HepG2 (cell line): ENCODE measurements around the gene TIMM13. TPM values are rescaled to one million over a fixed set of nuclear protein-coding genes. Genes with fewer than 3 reads are reported as not detected.

Source experiments
- ATF1 ChIP-seq: IDR thresholded peaks from 2 replicates; pipeline ENCODE4 v1.6.1; 2016; ENCODE audit warnings: mild to moderate bottlenecking, control low read depth
- BHLHE40 ChIP-seq: IDR thresholded peaks from 2 replicates; pipeline ENCODE4 v1.6.1; 2011; ENCODE audit warnings: low read length, improper control_type of control experiment
- HES4 ChIP-seq: sonication (generic); formaldehyde crosslinking; IDR thresholded peaks from 2 replicates; pipeline ENCODE4 v1.9.0; 2021; ENCODE audit warnings: mild to moderate bottlenecking, missing genetic modification reagents, borderline replicate concordance
- IRF1 ChIP-seq: sonication (generic); formaldehyde crosslinking; IDR thresholded peaks from 2 replicates; pipeline ENCODE4 v1.4.0; 2020; ENCODE audit warnings: low read depth, mild to moderate bottlenecking, missing genetic modification reagents
- JUN ChIP-seq: sonication (generic); formaldehyde crosslinking; IDR thresholded peaks from 2 replicates; pipeline ENCODE4 v1.4.0; 2020; ENCODE audit warnings: mild to moderate bottlenecking, missing genetic modification reagents
- KLF13 ChIP-seq: sonication (generic); formaldehyde crosslinking; IDR thresholded peaks from 2 replicates; pipeline ENCODE4 v1.4.0; 2020; ENCODE audit warnings: mild to moderate bottlenecking, missing genetic modification reagents
- MLLT10 ChIP-seq: sonication (generic); formaldehyde crosslinking; IDR thresholded peaks from 2 replicates; pipeline ENCODE4 v1.4.0; 2020; ENCODE audit warnings: missing genetic modification reagents
- PHF21A ChIP-seq: sonication (generic); formaldehyde crosslinking; IDR thresholded peaks from 2 replicates; pipeline ENCODE4 v1.5.0; 2020; ENCODE audit warnings: mild to moderate bottlenecking, missing genetic modification reagents
- PHF5A ChIP-seq: IDR thresholded peaks from one replicate; pipeline ENCODE4 v1.6.1; 2018; ENCODE audit warnings: low read depth, missing genetic modification reagents; ENCODE audit not compliant: unreplicated experiment
- PLRG1 ChIP-seq: fragments of 450-650 bp; conservative IDR thresholded peaks from 2 replicates; pipeline ENCODE4 v1.6.1; 2016
- PRPF4 ChIP-seq: fragments of 200-400 bp; formaldehyde crosslinking; IDR thresholded peaks from 2 replicates; pipeline ENCODE4 v1.6.1; 2016; ENCODE audit warnings: low read length, low read depth; ENCODE audit not compliant: poor library complexity, severe bottlenecking
- RAD21 ChIP-seq: fragments of 450-650 bp; formaldehyde crosslinking; IDR thresholded peaks from 2 replicates; pipeline ENCODE4 v1.5.0; 2020; ENCODE audit warnings: mild to moderate bottlenecking
- RBFOX2 ChIP-seq: fragments of 200-400 bp; formaldehyde crosslinking; IDR thresholded peaks from 2 replicates; pipeline ENCODE4 v1.6.1; 2017; ENCODE audit warnings: low read depth, mild to moderate bottlenecking, low read length
- RFX3 ChIP-seq: IDR thresholded peaks from 2 replicates; pipeline ENCODE4 v1.6.1; 2016; ENCODE audit warnings: missing biosample characterization, missing genetic modification reagents
- RFXAP ChIP-seq: sonication (generic); formaldehyde crosslinking; IDR thresholded peaks from 2 replicates; pipeline ENCODE4 v1.4.0; 2020; ENCODE audit warnings: missing genetic modification reagents, borderline replicate concordance
- SKI ChIP-seq: fragments of 450-650 bp; IDR thresholded peaks from one replicate; pipeline ENCODE4 v1.6.1; 2018; ENCODE audit warnings: mild to moderate bottlenecking; ENCODE audit not compliant: partially characterized antibody
- SMARCE1 ChIP-seq: fragments of 450-650 bp; IDR thresholded peaks from 2 replicates; pipeline ENCODE4 v1.6.1; 2017; ENCODE audit warnings: borderline replicate concordance
- SMYD3 ChIP-seq: sonication (generic); formaldehyde crosslinking; IDR thresholded peaks from 2 replicates; pipeline ENCODE4 v1.8.1; 2023; ENCODE audit warnings: mild to moderate bottlenecking, missing genetic modification reagents
- TP53 ChIP-seq: sonication (generic); formaldehyde crosslinking; conservative IDR thresholded peaks from 2 replicates; pipeline ENCODE4 v1.4.0; 2020; ENCODE audit warnings: missing genetic modification reagents
- ZNF451 ChIP-seq: sonication (generic); formaldehyde crosslinking; IDR thresholded peaks from 2 replicates; pipeline ENCODE4 v1.5.0; 2020; ENCODE audit warnings: mild to moderate bottlenecking, missing genetic modification reagents
- ZNF614 ChIP-seq: IDR thresholded peaks from 2 replicates; pipeline ENCODE4 v1.6.1; 2018; ENCODE audit warnings: missing biosample characterization, missing genetic modification reagents, inconsistent platforms, borderline replicate concordance
- ZNF792 ChIP-seq: IDR thresholded peaks from 2 replicates; pipeline ENCODE4 v1.6.1; 2016
- polyA plus RNA-seq, 8 experiments: library from polyadenylated mRNA; depleted of rRNA in 3 of 8; stranded (reverse) in 7 of 8; unstranded in 1 of 8; fragments of >200 nt; fragmentation: Illumina TruSeq in 4 of 8; extraction: Trizol in 4 of 8; gene quantifications; 2 replicates each; pipeline versions ENCODE4 v1.2.1 to v1.2.3, GENCODE V29; 2011 to 2016; ENCODE audit warnings: low read depth in 4 of 8, missing spikeins in 1 of 8, mixed read lengths in 1 of 8; ENCODE audit not compliant: insufficient read depth in 1 of 8
- total RNA-seq, 5 experiments: library from RNA; depleted of rRNA; stranded (reverse); fragments of >200 nt; fragmentation: Illumina TruSeq; extraction: Trizol; gene quantifications; 2 replicates each; pipeline ENCODE4 v1.2.3, GENCODE V29; 2016; ENCODE audit warnings: low read depth in 1 of 5
- TF ChIP-seq, protein P1 (sequence below): sonication (generic); formaldehyde crosslinking; IDR thresholded peaks from 2 replicates; pipeline ENCODE4 v1.5.1; 2020; ENCODE audit warnings: mild to moderate bottlenecking, missing genetic modification reagents, moderate library complexity
- TF ChIP-seq, protein P2 (sequence below): sonication (generic); formaldehyde crosslinking; IDR thresholded peaks from 2 replicates; pipeline ENCODE4 v1.4.0; 2020; ENCODE audit warnings: missing genetic modification reagents, borderline replicate concordance

The TIMM13 gene
- total and polyA plus RNA-seq, 2 of the 13 experiments (the other 11 are each of a cell fraction or from before 2014, with no cell fraction given) = 48.4 to 108 TPM

DNA sequence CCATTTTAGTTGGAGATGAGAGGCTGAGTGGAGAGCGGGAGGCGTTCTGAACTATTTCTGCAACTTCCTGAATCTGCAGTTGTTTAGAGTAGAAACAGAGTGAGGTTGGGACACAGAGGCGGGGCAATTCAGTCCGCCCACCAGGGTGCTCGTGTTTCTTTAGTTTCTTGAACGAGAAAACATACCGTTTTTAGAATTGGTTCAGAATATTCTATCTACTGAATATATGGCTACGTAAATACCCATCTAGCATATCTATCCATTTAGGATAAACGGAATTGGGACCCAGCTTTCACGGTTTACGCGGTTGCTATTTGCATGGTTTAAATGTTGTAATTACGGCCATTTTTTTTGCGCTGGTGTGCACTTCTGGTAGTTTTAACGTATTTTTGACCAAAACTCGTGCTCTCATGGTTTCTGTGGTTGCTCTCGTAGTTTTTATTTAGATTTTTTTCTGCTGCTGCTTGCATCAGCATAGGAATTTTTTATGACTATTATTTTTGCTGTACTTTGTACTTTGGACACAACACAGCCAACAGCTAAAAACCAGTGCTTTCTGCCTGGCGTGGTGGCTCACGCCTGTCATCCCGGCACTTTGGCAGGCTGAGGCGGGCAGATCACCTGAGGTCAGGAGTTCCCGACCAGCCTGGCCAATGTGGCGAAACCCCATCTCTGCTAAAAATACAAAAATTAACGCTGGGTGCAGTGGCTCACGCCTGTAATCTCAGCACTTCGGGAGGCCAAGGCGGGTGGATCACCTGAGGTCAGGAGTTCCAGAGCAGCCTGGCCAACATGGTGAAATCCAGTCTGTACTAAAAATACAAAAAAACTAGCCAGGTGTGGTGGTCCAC lies 32.7 kb downstream of the TIMM13 start (continued):
- TF ChIP-seq, protein P1, sequence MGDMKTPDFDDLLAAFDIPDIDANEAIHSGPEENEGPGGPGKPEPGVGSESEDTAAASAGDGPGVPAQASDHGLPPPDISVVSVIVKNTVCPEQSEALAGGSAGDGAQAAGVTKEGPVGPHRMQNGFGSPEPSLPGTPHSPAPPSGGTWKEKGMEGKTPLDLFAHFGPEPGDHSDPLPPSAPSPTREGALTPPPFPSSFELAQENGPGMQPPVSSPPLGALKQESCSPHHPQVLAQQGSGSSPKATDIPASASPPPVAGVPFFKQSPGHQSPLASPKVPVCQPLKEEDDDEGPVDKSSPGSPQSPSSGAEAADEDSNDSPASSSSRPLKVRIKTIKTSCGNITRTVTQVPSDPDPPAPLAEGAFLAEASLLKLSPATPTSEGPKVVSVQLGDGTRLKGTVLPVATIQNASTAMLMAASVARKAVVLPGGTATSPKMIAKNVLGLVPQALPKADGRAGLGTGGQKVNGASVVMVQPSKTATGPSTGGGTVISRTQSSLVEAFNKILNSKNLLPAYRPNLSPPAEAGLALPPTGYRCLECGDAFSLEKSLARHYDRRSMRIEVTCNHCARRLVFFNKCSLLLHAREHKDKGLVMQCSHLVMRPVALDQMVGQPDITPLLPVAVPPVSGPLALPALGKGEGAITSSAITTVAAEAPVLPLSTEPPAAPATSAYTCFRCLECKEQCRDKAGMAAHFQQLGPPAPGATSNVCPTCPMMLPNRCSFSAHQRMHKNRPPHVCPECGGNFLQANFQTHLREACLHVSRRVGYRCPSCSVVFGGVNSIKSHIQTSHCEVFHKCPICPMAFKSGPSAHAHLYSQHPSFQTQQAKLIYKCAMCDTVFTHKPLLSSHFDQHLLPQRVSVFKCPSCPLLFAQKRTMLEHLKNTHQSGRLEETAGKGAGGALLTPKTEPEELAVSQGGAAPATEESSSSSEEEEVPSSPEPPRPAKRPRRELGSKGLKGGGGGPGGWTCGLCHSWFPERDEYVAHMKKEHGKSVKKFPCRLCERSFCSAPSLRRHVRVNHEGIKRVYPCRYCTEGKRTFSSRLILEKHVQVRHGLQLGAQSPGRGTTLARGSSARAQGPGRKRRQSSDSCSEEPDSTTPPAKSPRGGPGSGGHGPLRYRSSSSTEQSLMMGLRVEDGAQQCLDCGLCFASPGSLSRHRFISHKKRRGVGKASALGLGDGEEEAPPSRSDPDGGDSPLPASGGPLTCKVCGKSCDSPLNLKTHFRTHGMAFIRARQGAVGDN (CRISPR knock-in tag) = 0 out of 2 replicates have a peak, but pooled peaks have one; percentile 8
- no peak for TF ChIP-seq ZNF614
- TF ChIP-seq ZNF451 (CRISPR knock-in tag) = no peak
- no peak for TF ChIP-seq HES4 (CRISPR knock-in tag)
- TF ChIP-seq PHF21A (CRISPR knock-in tag) = peak; percentile 59; the same call in 1 of the 2 replicates
- TF ChIP-seq PLRG1 = no peak
- TF ChIP-seq SKI = peak; percentile 28
- no peak for TF ChIP-seq IRF1
- no peak for TF ChIP-seq RFXAP (CRISPR knock-in tag)
- TF ChIP-seq, protein P2, sequence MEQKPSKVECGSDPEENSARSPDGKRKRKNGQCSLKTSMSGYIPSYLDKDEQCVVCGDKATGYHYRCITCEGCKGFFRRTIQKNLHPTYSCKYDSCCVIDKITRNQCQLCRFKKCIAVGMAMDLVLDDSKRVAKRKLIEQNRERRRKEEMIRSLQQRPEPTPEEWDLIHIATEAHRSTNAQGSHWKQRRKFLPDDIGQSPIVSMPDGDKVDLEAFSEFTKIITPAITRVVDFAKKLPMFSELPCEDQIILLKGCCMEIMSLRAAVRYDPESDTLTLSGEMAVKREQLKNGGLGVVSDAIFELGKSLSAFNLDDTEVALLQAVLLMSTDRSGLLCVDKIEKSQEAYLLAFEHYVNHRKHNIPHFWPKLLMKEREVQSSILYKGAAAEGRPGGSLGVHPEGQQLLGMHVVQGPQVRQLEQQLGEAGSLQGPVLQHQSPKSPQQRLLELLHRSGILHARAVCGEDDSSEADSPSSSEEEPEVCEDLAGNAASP (CRISPR knock-in tag) = peak; percentile 91; the same call in 1 of the 2 replicates
- TF ChIP-seq RBFOX2 = no peak
- TF ChIP-seq RAD21 (CRISPR knock-in tag) = no peak
- peak; percentile 33 for TF ChIP-seq PHF5A (CRISPR knock-in tag)
- no peak for TF ChIP-seq PRPF4
- TF ChIP-seq TP53 (CRISPR knock-in tag) = no peak
- no peak for TF ChIP-seq ZNF792 (CRISPR knock-in tag)
- no peak for TF ChIP-seq SMYD3 (CRISPR knock-in tag)
- TF ChIP-seq BHLHE40 = peak; percentile 71
- TF ChIP-seq JUN (CRISPR knock-in tag) = no peak
- TF ChIP-seq RFX3 (CRISPR knock-in tag) = no peak
- no peak for TF ChIP-seq MLLT10
- no peak for TF ChIP-seq ATF1
- no peak for TF ChIP-seq KLF13
- TF ChIP-seq SMARCE1 = no peak
